Naive thymus-derived CD8-positive, alpha-beta T cell (primary cell): ENCODE measurements around the gene NAALADL2. TPM values are rescaled to one million over a fixed set of nuclear protein-coding genes. Genes with fewer than 3 reads are reported as not detected.
"Not testable (repeated sequence)": the region's sequence is repeated elsewhere in the genome, so short reads cannot be mapped to it uniquely, and the experiment has no call there.

Source experiments
- ATAC-seq, 2 donors: fragments of 150-1000 bp; cut with Tn5 transposase in 1 of 2; sonication (Bioruptor Pico), chemical (Tn5 transposase) in 1 of 2; 1 replicate in 1 of 2; 2 replicates in 1 of 2; pipeline ENCODE4 v1.10.0; 2021; ENCODE audit warnings: mild to moderate bottlenecking in 2 of 2, moderate library complexity in 2 of 2
- POLR2A ChIA-PET: fragments of 350-600 bp; sonication (Branson Sonifier 250); formaldehyde crosslinking; loops from one replicate; lab custom pipeline; 2021; ENCODE audit warnings: antibody characterized with exemption; lab: Charles Lee
- DNase-seq, 10 donors: peaks; one replicate each; pipeline versions ENCODE4 v3.0.0 to v3.0.0-alpha.2; 2020 to 2022
- H3K27ac Mint-ChIP-seq, 10 donors: one replicate each; pipeline ENCODE4 v1.8.0; 2020 to 2022; ENCODE audit warnings: mild to moderate bottlenecking in 10 of 10, mixed read lengths in 10 of 10, moderate library complexity in 4 of 10, inconsistent platforms in 1 of 10
- H3K27me3 Mint-ChIP-seq, 5 donors: one replicate each; pipeline ENCODE4 v1.8.0; 2021 to 2022; ENCODE audit warnings: mixed read lengths in 5 of 5
- H3K36me3 Mint-ChIP-seq, 3 donors: one replicate each; pipeline ENCODE4 v1.8.0; 2020 to 2022; ENCODE audit warnings: mixed read lengths in 3 of 3, mild to moderate bottlenecking in 2 of 3, inconsistent platforms in 1 of 3
- H3K4me1 Mint-ChIP-seq, 4 donors: one replicate each; pipeline ENCODE4 v1.8.0; 2021 to 2022; ENCODE audit warnings: mixed read lengths in 4 of 4
- H3K4me3 Mint-ChIP-seq, 10 donors: one replicate each; pipeline ENCODE4 v1.8.0; 2020 to 2022; ENCODE audit warnings: mild to moderate bottlenecking in 10 of 10, mixed read lengths in 10 of 10, moderate library complexity in 6 of 10, inconsistent platforms in 1 of 10
- H3K9me3 Mint-ChIP-seq, 9 donors: one replicate each; pipeline ENCODE4 v1.8.0; 2020 to 2022; ENCODE audit warnings: mixed read lengths in 9 of 9, mild to moderate bottlenecking in 3 of 9, inconsistent platforms in 1 of 9, moderate library complexity in 1 of 9
- polyA plus RNA-seq, 3 donors: library from polyadenylated mRNA; unstranded; fragments of 300-500 nt; fragmentation: Illumina TruSeq; gene quantifications; one replicate each; pipeline ENCODE4 v1.2.3, GENCODE V29; 2021
- total RNA-seq, 8 experiments: library from RNA in 2 of 8; stranded (reverse) in 2 of 8; gene quantifications; one replicate each; pipeline ENCODE4 v1.2.3 and lab custom pipeline; 2021 to 2026

The NAALADL2 gene
- total and polyA plus RNA-seq, 5 experiments from 2014 or later = 0.44 to 1.3 (median 0.88) TPM; not detected in 1

DNA sequence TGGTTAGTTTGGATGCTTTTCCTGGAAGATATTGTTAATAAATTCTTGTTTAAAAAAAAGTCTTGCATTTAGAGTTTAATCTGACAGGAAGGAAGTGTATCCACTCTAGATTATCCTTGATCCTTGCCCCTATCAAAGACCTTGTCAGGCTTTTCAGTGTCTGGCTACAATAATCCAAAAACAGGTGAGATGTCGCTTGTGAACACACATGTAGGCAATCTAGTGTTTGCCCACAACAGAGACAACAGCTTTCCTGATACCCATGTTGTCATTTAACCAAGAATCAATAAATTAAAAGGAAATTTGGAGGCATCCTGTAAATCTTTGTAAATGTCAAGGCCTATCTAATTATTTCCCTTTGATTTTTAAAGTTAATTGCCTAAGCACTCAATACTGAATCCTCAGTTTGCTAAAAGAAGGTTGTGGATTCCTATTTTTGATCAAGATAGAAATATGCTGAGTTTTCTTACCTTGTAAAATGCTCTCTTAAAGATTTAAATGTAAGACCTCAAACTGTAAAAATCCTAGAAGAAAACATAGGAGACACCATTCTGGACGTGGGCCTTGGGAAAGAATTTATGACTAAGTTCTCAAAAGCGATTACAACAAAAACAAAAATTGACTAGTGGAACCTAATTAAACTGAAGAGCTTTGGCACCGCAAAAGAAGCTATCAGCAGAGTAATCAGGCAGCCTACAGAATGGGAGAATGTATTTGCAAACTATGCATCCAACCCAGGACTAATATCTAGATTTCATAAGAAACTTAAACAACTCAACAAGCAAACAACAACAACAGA is 207.7 kb downstream of the NAALADL2 start:
- Mint-ChIP-seq H3K9me3 (peaks cover 0 to 18% (median 3%) of the 10 kb centered on the region in 9 donors), H3K27me3 (no peaks in the 10 kb centered on the region), H3K36me3 (no peaks in the 10 kb centered on the region), H3K4me1 (no peaks in the 10 kb centered on the region), H3K4me3 (no peak overlapping the region), H3K27ac (no peak overlapping the region)
- POLR2A ChIA-PET = no interaction called here
- ATAC-seq (no peak), DNase-seq (no peak)

DNA sequence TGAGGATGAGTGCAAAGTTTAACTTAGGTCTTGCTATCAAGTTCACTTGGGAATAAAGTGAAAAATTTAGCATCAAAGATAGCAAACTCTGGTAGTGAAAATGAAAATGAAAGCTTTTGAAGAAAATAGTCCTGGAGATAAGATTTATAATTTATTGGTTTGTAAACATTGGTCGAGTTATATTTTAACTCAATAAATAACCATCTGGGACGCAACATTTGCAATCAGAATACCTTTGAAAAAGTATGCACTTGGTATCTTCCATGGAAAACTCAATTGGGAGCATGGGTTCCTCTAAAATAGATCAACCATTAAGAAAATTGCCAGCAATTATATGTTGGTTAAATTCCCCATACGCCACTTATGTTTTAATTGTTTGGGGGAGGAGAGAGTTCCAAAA is 209.5 kb downstream of the NAALADL2 start:
- DNase-seq (no peak), ATAC-seq (no peak)
- Mint-ChIP-seq H3K27ac (no peak overlapping the region), H3K36me3 (no peaks in the 10 kb centered on the region), H3K27me3 (no peaks in the 10 kb centered on the region), H3K9me3 (peaks cover 0 to 16% (median 4%) of the 10 kb centered on the region in 9 donors), H3K4me3 (no peak overlapping the region), H3K4me1 (no peaks in the 10 kb centered on the region)
- POLR2A ChIA-PET = no interaction called here

DNA sequence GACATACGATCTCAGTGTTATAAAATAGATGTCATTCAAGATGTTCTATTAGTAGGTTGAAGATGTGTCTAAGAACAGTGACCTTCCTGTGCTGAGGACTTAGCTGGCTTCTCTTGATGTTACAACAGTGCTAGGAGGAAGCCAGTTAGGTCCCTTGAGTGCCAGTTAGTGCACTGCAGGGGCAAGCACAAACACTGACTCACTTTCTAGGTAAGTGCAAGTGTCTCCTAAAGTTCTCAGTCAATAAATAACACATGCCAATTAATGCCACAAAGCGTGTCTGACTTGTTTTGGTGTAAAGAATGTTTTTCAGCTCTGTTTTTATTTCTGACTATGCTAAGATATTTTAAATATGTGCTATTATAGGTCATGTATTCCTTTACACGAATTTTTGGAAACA is 211.8 kb downstream of the NAALADL2 start:
- Mint-ChIP-seq H3K4me1 (no peaks in the 10 kb centered on the region), H3K4me3 (no peak overlapping the region), H3K9me3 (peaks cover 0 to 12% (median 4%) of the 10 kb centered on the region in 9 donors), H3K27me3 (no peaks in the 10 kb centered on the region), H3K36me3 (no peaks in the 10 kb centered on the region), H3K27ac (no peak overlapping the region)
- POLR2A ChIA-PET = no interaction called here
- DNase-seq = no peak
- ATAC-seq = no peak

DNA sequence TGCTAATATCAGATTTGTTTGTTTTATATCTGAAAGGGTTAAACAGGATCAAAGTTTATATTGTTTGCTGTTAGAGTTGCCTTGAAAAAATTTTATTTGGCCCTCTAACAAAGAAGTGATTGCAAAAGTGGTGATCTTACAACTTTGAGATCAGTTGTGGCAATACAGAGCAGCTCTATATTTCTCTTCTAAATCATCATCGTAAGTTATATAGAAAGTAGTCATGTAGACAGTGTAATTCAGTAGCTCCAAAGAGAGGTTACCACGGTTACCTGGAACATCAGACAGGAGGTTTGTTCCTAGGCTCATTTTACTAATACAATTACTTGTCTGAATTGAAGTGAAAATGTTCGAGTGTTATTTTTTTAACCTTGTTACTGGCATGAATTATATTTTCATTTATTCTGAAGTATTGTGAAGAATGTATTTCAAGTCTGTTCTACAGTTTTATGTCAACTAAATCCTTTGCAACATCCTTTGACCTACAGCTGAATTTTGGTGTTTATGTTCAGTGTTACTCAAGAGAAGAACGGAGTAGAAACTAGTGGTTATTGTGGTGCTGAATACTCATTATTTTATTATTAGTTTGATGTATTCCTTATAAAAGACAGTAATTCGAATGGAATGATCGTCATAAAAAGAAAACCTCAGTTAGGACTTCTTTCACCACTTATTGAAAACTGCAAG is 214.2 kb downstream of the NAALADL2 start:
- Mint-ChIP-seq H3K27me3 (no peaks in the 10 kb centered on the region), H3K4me1 (no peaks in the 10 kb centered on the region), H3K4me3 (no peak overlapping the region), H3K27ac (no peak overlapping the region), H3K36me3 (no peaks in the 10 kb centered on the region), H3K9me3 (peaks cover 0 to 6% (median 2%) of the 10 kb centered on the region in 9 donors)
- DNase-seq = no peak
- POLR2A ChIA-PET = no interaction called here
- ATAC-seq = no peak

DNA sequence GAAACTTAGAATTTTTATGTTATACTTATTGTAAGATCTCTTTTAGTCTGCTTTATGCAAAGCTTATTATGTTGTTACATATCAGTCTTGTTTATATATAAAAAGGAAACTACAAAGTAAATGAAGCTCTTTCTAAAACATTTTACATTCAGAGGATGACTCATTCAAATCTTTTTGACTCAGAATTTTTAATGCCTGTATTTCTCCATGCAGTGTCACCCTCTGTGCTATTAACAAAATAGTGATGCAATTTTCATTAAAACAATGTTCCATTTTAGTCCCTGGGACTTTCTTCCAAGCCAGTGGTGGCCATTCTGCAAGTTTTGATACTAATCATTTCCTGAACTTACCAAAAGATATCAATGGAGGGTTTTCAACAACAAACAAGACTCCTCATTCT is 216.1 kb downstream of the NAALADL2 start:
- ATAC-seq = no peak

DNA sequence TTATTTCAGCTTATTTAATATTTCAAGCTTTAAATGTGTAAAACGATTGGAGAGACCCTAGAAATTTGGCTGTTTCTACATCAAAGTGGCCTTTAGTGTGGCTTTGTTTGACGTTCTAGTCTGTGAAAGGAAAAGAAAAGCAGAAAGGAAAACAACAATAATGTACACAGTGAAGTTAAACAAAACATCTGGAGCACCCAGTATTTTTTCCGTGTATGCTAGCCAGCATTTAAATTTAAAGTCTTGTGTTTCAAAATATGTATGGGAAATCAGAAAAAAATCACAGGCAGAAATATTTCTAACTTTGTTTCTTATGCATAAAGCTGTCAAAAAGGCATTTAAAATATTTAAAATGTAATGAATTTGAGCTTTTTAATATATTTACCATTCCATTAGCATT is 218.1 kb downstream of the NAALADL2 start:
- Mint-ChIP-seq H3K27me3 (no peaks in the 10 kb centered on the region), H3K4me1 (no peaks in the 10 kb centered on the region), H3K4me3 (no peak overlapping the region), H3K27ac (no peak overlapping the region), H3K36me3 (no peaks in the 10 kb centered on the region), H3K9me3 (peaks cover 0 to 10% (median 0%) of the 10 kb centered on the region in 9 donors)
- POLR2A ChIA-PET = no interaction called here
- ATAC-seq (no peak), DNase-seq (no peak)

More for the DNA sequence above, 216.1 kb downstream of the NAALADL2 start:
- Mint-ChIP-seq H3K27me3 (no peaks in the 10 kb centered on the region), H3K36me3 (no peaks in the 10 kb centered on the region), H3K27ac (no peak overlapping the region), H3K4me1 (no peaks in the 10 kb centered on the region), H3K9me3 (peaks cover 0 to 4% (median 0%) of the 10 kb centered on the region in 9 donors), H3K4me3 (no peak overlapping the region)
- no peak for DNase-seq
- POLR2A ChIA-PET = no interaction called here

DNA sequence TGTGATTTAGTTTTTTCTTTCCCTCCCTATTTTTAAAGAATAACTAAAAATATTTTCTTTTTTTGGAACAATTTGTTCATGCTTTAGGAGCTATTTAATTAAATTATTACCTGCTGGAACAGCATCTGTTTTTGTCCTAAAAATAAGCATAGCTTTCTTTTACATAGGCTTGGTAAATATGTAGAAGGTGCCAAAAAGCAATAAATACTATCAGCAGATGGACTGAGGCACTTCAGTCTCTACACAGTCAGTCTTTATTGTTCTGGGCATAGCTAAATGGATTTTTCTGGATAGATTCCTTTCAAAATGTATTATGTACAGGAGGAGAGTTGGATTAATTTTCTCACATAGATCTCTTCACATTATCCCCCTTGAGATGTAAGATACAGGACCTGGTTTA is 223.5 kb downstream of the NAALADL2 start:
- no peak for ATAC-seq
- POLR2A ChIA-PET = no interaction called here

DNA sequence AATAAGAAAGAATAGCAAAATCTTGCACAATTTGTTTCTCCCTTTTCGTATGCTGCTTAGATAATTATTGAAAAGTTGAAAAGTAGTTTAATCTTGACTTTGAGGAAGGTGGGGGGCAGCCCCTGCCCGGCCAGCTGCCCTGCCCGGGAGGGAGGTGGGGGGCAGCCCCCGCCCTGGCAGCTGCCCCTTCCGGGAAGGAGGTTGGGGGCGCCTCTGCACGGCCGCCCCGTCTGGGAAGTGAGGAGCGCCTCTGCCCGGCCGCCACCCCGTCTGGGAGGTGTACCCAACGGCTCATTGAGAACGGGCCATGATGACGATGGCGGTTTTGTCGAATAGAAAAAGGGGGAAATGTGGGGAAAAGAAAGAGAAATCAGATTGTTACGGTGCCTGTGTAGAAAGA is 228.0 kb downstream of the NAALADL2 start:
- DNase-seq, POLR2A ChIA-PET, H3K27ac Mint-ChIP-seq, ATAC-seq, H3K4me3 Mint-ChIP-seq, H3K36me3 Mint-ChIP-seq, H3K27me3 Mint-ChIP-seq, H3K4me1 Mint-ChIP-seq: not testable (repeated sequence)
- H3K9me3 Mint-ChIP-seq = peaks cover 0 to 14% (median 0%) of the 10 kb centered on the region in 9 donors

More for the DNA sequence above, 223.5 kb downstream of the NAALADL2 start:
- Mint-ChIP-seq H3K27ac (no peak overlapping the region), H3K4me3 (no peak overlapping the region), H3K9me3 (peaks cover 0 to 21% (median 0%) of the 10 kb centered on the region in 9 donors), H3K27me3 (no peaks in the 10 kb centered on the region), H3K4me1 (no peaks in the 10 kb centered on the region), H3K36me3 (no peaks in the 10 kb centered on the region)
- no peak for DNase-seq

DNA sequence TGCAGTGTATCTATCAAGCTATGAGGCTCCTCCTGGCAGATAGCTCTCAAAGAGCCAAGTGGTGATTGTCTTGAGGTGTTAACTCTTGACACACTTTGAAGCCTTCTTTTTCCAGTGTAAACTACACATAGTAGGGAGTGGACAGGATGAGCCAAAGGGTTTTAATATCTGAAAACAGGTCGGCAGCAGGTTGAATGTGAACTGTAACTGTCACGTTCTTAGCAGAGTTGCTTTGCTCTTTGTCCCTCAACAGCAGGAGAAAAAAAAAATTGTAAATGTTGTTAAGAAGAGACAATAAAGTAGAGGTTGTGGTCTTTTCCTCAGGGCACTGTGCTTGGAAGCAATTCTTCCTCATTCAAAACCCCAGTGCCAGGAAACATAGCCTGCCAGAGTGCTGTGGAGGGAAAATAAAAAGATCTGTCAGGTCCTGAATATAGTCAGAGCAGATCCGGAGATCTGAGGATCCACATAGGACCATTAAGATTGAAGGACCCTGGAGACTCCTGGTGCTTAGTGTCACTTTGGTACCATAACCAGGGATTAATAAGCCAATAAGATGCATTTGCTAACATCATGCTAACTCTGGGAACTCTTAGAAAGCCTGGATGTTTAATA is 229.7 kb downstream of the NAALADL2 start:
- no peak for DNase-seq
- Mint-ChIP-seq H3K4me3 (no peak overlapping the region), H3K27me3 (no peaks in the 10 kb centered on the region), H3K4me1 (no peaks in the 10 kb centered on the region), H3K27ac (no peak overlapping the region), H3K36me3 (no peaks in the 10 kb centered on the region), H3K9me3 (peaks cover 0 to 11% (median 0%) of the 10 kb centered on the region in 9 donors)
- POLR2A ChIA-PET = no interaction called here
- no peak for ATAC-seq

DNA sequence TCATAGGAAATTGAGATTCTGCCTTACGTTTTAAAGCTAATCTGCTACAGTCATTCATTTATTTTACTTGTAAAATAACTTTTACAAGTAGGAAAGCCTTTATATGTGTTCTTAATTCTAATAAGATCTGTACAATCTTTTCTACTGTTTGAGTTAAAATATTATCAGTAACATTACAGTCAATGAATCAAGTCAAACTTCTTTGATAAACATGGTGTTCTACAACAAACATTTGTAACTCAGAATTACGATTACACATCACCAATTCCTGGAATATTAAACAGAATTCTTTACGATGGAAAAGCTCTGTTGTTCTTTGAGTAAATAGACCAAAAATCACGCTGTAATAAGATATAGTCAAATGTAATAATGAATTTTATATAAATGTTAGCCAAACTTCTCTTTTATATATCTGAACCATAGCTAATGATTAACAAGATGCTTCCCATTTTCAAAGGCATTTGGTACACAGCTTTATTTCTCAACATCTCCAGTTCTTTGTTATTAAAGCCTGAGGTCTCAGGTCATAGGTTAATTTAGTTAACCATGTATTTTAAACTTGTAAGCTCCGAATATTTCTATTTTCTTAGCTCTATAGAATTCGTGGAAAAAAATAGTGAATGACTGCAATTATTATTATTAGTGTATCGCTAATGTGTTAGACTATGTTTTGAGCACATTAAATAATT is 232.4 kb downstream of the NAALADL2 start:
- ATAC-seq (no peak), DNase-seq (no peak)
- H3K36me3 Mint-ChIP-seq = no peaks in the 10 kb centered on the region
- POLR2A ChIA-PET = no interaction called here
- H3K4me1 Mint-ChIP-seq = no peaks in the 10 kb centered on the region
- H3K4me3 Mint-ChIP-seq = no peak overlapping the region
- H3K9me3 Mint-ChIP-seq = peaks cover 0 to 13% (median 0%) of the 10 kb centered on the region in 9 donors
- H3K27me3 Mint-ChIP-seq = no peaks in the 10 kb centered on the region
- no peak overlapping the region for H3K27ac Mint-ChIP-seq

DNA sequence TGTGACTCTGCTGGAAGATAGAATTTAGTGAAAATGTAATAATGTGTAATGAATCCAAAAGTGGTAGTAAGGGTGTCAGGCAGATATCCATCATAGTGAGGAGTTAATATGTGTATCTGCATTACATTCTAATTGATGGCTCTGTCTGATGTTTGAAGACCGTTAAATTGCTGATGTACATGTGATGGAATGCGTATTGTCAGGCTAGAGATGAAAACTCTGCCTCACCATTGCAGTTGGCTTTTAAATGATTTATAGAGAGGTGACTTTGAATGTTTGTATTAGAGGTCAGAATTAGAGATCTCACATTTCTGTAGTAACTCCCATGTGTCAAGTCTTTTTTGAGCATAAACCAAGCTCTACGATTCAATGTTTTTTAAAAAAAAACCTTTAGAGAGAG is 234.6 kb downstream of the NAALADL2 start:
- peaks cover 0 to 13% (median 0%) of the 10 kb centered on the region in 9 donors for H3K9me3 Mint-ChIP-seq
- no peak overlapping the region for H3K4me3 Mint-ChIP-seq
- no peak overlapping the region for H3K27ac Mint-ChIP-seq
- H3K27me3 Mint-ChIP-seq = no peaks in the 10 kb centered on the region
- DNase-seq = no peak
- H3K4me1 Mint-ChIP-seq = no peaks in the 10 kb centered on the region
- POLR2A ChIA-PET = no interaction called here
- H3K36me3 Mint-ChIP-seq = no peaks in the 10 kb centered on the region
- no peak for ATAC-seq

DNA sequence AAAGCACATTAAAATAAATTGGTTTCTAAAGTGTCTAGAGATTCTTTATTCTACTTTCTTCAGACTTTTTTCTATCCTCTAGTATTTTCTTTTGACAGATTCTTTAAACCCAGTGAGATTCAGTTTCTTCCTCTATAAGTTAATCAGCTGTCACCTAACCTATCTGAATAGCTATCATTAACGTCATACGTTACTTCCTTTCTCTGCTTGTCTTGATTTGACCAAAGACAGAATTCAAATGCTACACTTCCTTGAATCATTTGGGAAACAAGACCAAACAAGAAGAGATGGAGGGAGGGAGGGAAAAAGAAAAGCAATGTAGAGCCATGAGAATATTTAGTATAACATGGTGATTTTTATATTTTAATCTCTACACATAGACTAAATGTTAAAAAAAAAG is 235.2 kb downstream of the NAALADL2 start:
- peaks cover 0 to 13% (median 0%) of the 10 kb centered on the region in 9 donors for H3K9me3 Mint-ChIP-seq
- H3K36me3 Mint-ChIP-seq = no peaks in the 10 kb centered on the region
- no peak for DNase-seq
- no peak for ATAC-seq
- no peak overlapping the region for H3K27ac Mint-ChIP-seq
- H3K4me3 Mint-ChIP-seq = no peak overlapping the region
- POLR2A ChIA-PET = no interaction called here
- no peaks in the 10 kb centered on the region for H3K4me1 Mint-ChIP-seq
- H3K27me3 Mint-ChIP-seq = no peaks in the 10 kb centered on the region

DNA sequence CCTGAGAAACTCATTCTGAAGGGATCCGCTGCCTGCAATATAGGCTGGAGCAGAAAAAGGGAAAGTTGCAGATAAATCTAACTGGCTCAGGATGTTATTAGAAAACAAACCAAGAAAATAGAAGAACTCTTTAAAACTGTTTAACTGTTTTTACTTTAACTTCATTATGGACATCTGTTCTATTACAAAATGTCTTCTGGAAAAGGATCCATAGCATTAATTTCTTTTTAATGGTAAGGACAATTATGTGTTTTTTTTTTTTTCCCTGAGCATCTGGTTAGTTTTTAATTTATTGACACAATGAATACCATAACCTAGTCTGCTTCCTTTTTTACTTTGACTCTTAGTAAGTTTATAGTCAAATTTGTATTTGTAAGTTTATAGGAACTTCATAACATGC is 239.5 kb downstream of the NAALADL2 start:
- Mint-ChIP-seq H3K9me3 (peaks cover 0 to 13% (median 0%) of the 10 kb centered on the region in 9 donors), H3K4me1 (no peaks in the 10 kb centered on the region), H3K36me3 (no peaks in the 10 kb centered on the region), H3K27me3 (no peaks in the 10 kb centered on the region), H3K27ac (no peak overlapping the region), H3K4me3 (no peak overlapping the region)
- POLR2A ChIA-PET = no interaction called here
- ATAC-seq = no peak
- no peak for DNase-seq
